Measurements from ENCODE around the gene ADM.

Gene ADM

GRCh38 chr11:10323793-10324170 lies 18.9 kb downstream of the ADM start:
- H3F3A ChIP-seq (ENCODE audit: insufficient read depth, low read length): no peaks in the 10 kb centered on the region
- TF ChIP-seq, protein P1, sequence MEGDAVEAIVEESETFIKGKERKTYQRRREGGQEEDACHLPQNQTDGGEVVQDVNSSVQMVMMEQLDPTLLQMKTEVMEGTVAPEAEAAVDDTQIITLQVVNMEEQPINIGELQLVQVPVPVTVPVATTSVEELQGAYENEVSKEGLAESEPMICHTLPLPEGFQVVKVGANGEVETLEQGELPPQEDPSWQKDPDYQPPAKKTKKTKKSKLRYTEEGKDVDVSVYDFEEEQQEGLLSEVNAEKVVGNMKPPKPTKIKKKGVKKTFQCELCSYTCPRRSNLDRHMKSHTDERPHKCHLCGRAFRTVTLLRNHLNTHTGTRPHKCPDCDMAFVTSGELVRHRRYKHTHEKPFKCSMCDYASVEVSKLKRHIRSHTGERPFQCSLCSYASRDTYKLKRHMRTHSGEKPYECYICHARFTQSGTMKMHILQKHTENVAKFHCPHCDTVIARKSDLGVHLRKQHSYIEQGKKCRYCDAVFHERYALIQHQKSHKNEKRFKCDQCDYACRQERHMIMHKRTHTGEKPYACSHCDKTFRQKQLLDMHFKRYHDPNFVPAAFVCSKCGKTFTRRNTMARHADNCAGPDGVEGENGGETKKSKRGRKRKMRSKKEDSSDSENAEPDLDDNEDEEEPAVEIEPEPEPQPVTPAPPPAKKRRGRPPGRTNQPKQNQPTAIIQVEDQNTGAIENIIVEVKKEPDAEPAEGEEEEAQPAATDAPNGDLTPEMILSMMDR (IDR thresholded peaks at IDR 0.05; ENCODE audit: low read length): no peak
- TF ChIP-seq EZH2 (IDR thresholded peaks at IDR 0.05; ENCODE audit: borderline replicate concordance, low read length): no peak
- H2AFZ ChIP-seq (ENCODE audit: low read length): no peak overlapping the region
- peaks cover 42% of the 10 kb centered on the region for H3K4me1 ChIP-seq (ENCODE audit: insufficient read depth, low read length, severe bottlenecking)
- H3K27ac ChIP-seq (ENCODE audit: low read depth, low read length, poor library complexity, severe bottlenecking): no peak overlapping the region
- no peaks in the 10 kb centered on the region for H3K36me3 ChIP-seq (ENCODE audit: insufficient read depth, low read length)
- H3K4me3 ChIP-seq (ENCODE audit: low read depth, low read length, poor library complexity, severe bottlenecking): no peak overlapping the region
- H3K9me3 ChIP-seq (ENCODE audit: low read length): no peaks in the 10 kb centered on the region
- no peaks in the 10 kb centered on the region for H3K27me3 ChIP-seq (ENCODE audit: insufficient read depth, low read length)
- no peaks in the 10 kb centered on the region for H3K79me2 ChIP-seq (ENCODE audit: insufficient read depth, low read length)
- no peak overlapping the region for H3K9ac ChIP-seq (ENCODE audit: low read length)
- H4K20me1 ChIP-seq (ENCODE audit: insufficient read depth, low read length): no peaks in the 10 kb centered on the region
- no peak overlapping the region for H3K4me2 ChIP-seq (ENCODE audit: low read length)
- no peaks in the 10 kb centered on the region for H3K9me2 ChIP-seq (ENCODE audit: low read depth, low read length)

DNA sequence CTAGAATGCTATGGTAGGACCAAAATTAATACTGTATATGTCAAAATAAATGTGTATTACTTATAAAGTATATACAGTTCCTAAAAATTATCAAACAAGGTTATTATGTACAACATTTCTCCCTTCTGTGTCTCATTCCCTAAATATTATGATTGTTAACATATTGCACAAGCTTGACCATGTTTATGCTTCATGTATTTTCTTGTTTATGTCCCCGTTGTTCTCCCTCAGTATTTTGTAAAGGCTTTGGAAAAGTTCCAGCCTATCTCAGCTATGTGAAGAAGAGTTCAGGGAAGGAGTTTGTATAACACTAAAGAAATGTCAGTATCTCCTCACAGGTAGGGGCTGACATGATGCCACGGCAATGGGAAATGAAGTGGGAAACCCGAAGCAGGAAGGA lies 19.6 kb downstream of the ADM start:
- Histone ChIP-seq H4K20me1 (ENCODE audit: insufficient read depth, low read length) (no peaks in the 10 kb centered on the region), H3K79me2 (ENCODE audit: insufficient read depth, low read length) (no peaks in the 10 kb centered on the region), H3K9me2 (ENCODE audit: low read depth, low read length) (no peaks in the 10 kb centered on the region), H3K9ac (ENCODE audit: low read length) (no peak overlapping the region), H3K4me3 (ENCODE audit: low read depth, low read length, poor library complexity, severe bottlenecking) (no peak overlapping the region), H3F3A (ENCODE audit: insufficient read depth, low read length) (no peaks in the 10 kb centered on the region), H3K9me3 (ENCODE audit: low read length) (no peaks in the 10 kb centered on the region), H3K4me2 (ENCODE audit: low read length) (no peak overlapping the region), H3K36me3 (ENCODE audit: insufficient read depth, low read length) (no peaks in the 10 kb centered on the region), H2AFZ (ENCODE audit: low read length) (no peak overlapping the region), H3K27me3 (ENCODE audit: insufficient read depth, low read length) (no peaks in the 10 kb centered on the region), H3K27ac (ENCODE audit: low read depth, low read length, poor library complexity, severe bottlenecking) (no peak overlapping the region), H3K4me1 (ENCODE audit: insufficient read depth, low read length, severe bottlenecking) (peaks cover 35% of the 10 kb centered on the region)
- TF ChIP-seq EZH2 (IDR thresholded peaks at IDR 0.05; ENCODE audit: borderline replicate concordance, low read length): no peak
- TF ChIP-seq, protein P1 (IDR thresholded peaks at IDR 0.05; ENCODE audit: low read length): no peak

GRCh38 chr11:10325277-10326011 lies 20.6 kb downstream of the ADM start:
- H3K4me1 ChIP-seq (ENCODE audit: insufficient read depth, low read length, severe bottlenecking): peaks cover 25% of the 10 kb centered on the region

More at GRCh38 chr11:10325277-10326011, 20.6 kb downstream of the ADM start:
- no peaks in the 10 kb centered on the region for H3K36me3 ChIP-seq (ENCODE audit: insufficient read depth, low read length)
- H3K9ac ChIP-seq (ENCODE audit: low read length): no peak overlapping the region
- H3K4me3 ChIP-seq (ENCODE audit: low read depth, low read length, poor library complexity, severe bottlenecking): no peak overlapping the region
- H3K9me2 ChIP-seq (ENCODE audit: low read depth, low read length): no peaks in the 10 kb centered on the region
- H3K79me2 ChIP-seq (ENCODE audit: insufficient read depth, low read length): no peaks in the 10 kb centered on the region
- TF ChIP-seq, protein P1 (IDR thresholded peaks at IDR 0.05; ENCODE audit: low read length): no peak
- TF ChIP-seq EZH2 (IDR thresholded peaks at IDR 0.05; ENCODE audit: borderline replicate concordance, low read length): no peak
- H3K4me2 ChIP-seq (ENCODE audit: low read length): no peak overlapping the region
- H4K20me1 ChIP-seq (ENCODE audit: insufficient read depth, low read length): no peaks in the 10 kb centered on the region
- H3K9me3 ChIP-seq (ENCODE audit: low read length): no peaks in the 10 kb centered on the region
- no peaks in the 10 kb centered on the region for H3F3A ChIP-seq (ENCODE audit: insufficient read depth, low read length)
- H2AFZ ChIP-seq (ENCODE audit: low read length): no peak overlapping the region
- H3K27me3 ChIP-seq (ENCODE audit: insufficient read depth, low read length): no peaks in the 10 kb centered on the region
- no peak overlapping the region for H3K27ac ChIP-seq (ENCODE audit: low read depth, low read length, poor library complexity, severe bottlenecking)
